Measurements from ENCODE around the gene GNG12. TPM values are rescaled to one million over a fixed set of nuclear protein-coding genes. Genes with fewer than 3 reads are reported as not detected.
A peak's percentile ranks its signal among the peaks of the same experiment; 100 is the strongest.
"Not testable (repeated sequence)": the region's sequence is repeated elsewhere in the genome, so short reads cannot be mapped to it uniquely, and the experiment has no call there.

GNG12 gene
- total RNA-seq, 1 experiment from 2014 or later = 167 TPM

DNA sequence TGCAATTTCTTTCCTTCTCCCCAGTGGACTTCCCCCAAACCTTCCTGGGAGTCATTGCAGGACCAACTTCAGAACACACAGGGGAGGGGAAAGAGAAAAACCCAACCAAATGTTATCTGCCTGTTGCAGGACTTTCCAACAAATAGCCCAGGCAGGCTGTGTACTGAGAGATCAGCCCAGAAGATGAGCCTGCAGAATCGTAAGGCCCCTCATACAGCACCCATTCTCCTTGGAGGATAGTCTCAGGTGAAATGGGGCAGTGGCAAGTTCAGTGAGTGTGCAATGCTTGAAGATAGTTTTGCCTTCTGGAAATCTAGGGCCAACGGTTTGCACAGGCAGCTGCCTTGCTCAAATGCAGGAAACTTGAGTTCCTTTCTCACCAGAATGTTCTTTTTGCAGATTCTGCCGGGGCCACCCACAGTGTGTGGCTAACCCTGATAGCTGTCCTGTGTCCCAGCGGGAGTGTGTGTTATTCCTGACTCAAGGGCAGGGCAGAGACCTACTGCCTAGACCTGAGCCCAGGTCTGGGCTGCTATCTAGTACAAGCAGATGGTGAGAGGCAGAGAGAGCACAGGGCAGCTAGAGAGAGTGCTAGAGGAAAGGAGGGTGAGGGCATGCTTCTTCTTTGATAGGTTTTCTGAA is 99.5 kb downstream of the GNG12 start:
- no peak for DNase-seq (ENCODE audit: low spot score)

DNA sequence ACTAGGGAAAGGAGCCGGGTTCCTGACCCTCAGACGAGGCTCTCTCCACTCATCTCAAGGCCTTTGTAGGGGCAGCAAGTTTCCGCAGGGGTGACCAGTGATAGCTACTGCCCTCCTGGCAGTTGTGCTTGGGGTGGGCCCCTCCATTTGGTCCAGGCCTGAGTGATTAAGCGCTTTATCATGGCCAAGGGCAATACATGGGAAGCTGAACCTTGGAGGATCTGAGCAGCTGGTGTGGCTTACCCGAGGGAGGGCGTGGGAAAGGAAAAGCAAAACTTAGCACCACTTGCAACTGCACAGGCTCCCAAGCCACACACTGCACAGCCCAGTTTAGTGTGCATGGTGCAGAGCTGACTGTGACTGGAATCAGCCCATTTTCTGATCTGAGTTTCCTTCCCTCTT is 100.5 kb downstream of the GNG12 start:
- peak; percentile 49 for DNase-seq (ENCODE audit: low spot score)

DNA sequence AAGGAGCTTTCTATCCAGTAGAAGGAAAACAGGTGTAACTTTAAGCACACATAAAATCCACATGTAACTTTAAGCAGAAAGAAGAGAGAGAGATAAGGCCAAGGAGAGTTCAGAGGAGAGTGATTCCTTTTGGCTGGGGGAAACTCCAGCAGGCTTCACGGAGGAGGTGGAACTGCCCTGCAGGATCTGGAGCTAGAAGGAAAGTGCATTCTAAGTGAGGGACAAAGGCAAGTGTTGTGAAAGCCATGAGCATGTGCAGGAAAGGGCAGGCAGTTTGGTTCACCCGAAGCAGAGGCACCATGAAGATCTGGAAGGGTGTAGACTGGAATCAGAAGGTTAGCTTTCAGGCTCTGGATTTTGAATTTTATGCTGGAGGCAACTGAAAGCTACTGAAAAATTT is 101.9 kb downstream of the GNG12 start:
- no peak for DNase-seq (ENCODE audit: low spot score)

DNA sequence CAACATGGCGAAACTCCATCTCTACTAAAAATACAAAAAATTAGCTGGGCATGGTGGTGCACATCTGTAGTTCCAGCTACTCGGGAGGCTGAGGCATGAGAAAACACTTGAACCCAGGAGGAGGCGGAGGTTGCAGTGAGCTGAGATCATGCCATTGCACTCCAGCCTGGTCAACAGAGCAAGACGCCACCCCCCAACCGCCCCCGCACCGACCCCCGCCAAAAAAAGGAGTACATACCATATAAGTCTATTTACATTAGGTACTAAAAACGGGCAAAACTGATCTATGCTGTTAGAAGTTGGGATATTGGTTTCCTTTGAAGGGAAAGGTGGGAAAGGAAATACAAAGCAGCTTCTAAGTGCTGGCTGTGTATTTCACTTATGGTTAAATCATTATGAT is 103.0 kb downstream of the GNG12 start:
- not testable (repeated sequence) for DNase-seq (ENCODE audit: low spot score)

DNA sequence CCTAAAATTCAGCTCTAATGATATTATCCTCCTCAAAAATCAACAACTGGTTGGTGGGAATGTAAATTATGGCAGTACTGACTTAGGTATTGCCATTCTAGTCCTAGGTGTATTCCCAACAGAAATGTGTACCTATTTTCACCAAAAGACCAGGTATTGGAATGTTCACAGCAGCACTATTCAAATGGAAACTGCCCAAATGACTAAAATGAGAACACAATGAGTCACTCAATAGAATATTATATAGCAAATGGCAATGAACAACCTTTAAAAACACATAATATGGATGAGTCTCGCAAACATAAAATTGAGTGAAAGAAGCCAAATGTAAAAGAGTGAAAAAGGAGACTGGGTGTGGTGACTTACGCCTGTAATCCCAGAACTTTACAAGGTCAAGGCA is 103.4 kb downstream of the GNG12 start:
- no peak for DNase-seq (ENCODE audit: low spot score)

- no peak for DNase-seq (ENCODE audit: low spot score)
Observed at GRCh38 chr1:67726224-67726623, 107.0 kb downstream of the GNG12 start.

- peak; percentile 83 for DNase-seq (ENCODE audit: low spot score)
Observed at GRCh38 chr1:67724928-67725560, 108.2 kb downstream of the GNG12 start.

DNA sequence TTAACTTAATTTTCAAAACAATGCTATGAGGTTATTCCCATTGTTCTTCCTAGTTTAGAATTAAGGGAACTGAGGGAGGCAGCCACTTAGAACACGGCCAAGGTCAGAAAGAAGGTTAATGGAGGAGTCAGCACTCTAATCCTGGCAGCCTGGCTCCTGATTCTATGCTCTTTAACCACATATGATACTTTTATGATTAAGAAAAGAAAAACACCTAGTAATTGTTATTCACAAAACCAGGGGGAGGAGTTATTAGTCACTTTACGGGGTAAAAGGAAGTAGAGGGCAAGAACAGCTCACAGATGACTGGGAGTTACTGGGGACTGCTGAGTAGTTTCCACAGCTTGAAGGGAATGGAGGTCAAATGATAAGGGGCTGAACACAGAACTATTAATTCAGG is 109.6 kb downstream of the GNG12 start:
- DNase-seq (ENCODE audit: low spot score) = no peak

DNA sequence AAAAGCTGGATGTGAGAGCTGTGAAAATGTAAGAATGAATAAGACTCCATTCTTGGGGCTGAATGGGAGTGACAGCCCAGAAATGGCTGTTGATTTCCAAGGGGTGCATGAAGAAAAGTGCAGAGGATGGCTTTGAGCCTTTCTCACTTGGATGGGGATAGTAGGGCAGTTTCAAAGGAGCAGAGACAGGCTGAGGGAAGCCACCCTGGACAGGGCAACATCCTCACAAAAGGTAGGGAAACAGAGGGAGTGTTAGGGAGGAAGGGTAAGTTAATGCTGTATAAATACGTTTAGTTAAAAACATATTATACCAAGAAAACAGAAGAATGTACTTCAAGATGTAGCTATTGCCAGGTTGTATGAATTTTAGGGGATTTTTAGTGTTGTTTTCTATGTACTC is 110.1 kb downstream of the GNG12 start:
- no peak for DNase-seq (ENCODE audit: low spot score)

DNA sequence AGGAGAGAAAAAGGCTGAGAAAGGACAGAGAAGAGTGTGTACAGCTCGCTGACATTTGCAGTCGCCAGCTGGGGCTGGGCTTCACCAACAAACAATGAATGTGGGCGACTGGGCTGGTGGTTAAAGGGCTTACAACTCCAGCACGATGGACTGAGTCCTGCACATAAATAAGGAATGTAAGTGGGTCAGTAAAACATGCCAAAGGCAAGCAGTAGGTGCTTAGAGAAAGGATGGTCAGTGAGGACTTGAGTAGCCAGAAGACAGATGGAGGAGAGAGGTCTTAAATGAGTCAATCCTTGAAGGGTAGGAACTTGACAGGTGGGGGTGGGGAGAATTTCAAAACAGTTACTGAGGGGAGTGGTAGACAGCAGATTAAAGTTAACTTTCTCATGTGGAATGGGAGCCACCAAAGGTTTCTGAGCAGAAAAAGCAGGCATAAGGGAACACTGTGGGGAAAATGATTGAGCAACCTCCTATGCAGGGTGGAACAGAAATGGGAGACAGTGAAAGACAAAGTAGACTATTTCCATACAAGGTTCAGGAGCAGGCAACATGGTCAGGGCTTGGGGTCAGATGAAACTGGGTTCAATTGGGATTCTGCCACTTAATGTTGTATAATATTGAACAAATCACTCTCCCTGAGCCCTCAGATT is 110.8 kb downstream of the GNG12 start:
- DNase-seq (ENCODE audit: low spot score) = no peak

GRCh38 chr1:67721650-67722291 is 111.5 kb downstream of the GNG12 start:
- DNase-seq (ENCODE audit: low spot score) = no peak

DNA sequence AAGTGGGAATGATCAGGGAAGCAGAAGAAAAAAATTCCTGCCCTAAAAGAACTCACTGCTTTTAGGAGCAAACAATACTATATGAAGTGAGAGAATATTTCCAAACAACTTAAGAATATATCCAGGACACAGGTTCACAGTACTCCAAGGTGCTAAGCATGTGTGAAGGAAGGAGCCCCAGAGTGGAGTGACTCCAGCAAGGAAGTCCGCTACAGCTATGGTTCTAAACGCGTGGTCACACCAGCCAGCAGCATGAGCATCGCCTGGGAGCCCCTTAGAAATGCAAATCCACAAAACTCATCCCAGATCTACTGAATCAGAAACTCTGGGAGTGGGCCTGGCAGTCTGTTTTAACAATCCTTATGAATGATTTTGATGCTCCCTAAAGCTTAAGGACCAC is 112.2 kb downstream of the GNG12 start:
- no peak for DNase-seq (ENCODE audit: low spot score)

DNA sequence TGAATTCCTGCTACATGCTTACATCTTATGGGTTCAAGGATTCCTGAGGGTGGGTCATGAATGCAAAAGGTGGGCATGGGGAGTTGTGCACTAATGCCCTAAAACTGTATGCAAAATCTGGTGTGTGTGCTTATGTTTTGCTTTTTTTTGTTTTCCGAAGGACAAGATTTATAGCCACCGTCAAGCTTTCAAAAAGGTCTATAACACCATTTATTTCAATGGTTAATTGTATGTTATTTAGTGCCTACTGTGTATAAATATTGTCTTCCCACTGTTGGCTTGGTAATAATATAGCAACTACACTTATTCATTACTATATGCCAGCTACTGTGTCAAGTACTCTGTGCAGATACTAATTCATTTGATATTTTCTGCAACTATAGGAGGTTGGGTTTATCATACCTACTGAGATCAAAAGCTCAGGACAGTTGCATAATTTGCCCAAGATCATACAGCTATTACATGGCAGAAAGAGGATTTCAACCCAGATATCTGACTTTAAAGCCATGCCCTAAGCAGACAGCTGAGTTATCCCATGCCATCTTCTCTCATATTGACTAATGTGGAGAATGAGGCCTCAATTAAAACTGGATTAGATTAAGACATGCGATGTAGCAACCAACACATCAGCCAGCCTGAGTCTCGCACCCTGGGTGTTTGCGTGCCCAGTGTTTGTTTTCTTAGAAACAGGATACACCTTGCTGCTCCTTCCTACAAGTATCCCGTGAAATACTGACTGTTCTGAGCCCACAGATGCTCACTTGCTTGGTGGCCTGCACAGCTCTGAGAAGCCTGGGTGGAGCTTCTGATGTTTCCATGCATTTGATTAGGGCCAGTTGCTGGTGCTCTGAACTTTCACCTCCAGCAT is 113.7 kb downstream of the GNG12 start:
- no peak for DNase-seq (ENCODE audit: low spot score)

GRCh38 chr1:67717876-67718275 is 115.4 kb downstream of the GNG12 start:
- no peak for DNase-seq (ENCODE audit: low spot score)

DNA sequence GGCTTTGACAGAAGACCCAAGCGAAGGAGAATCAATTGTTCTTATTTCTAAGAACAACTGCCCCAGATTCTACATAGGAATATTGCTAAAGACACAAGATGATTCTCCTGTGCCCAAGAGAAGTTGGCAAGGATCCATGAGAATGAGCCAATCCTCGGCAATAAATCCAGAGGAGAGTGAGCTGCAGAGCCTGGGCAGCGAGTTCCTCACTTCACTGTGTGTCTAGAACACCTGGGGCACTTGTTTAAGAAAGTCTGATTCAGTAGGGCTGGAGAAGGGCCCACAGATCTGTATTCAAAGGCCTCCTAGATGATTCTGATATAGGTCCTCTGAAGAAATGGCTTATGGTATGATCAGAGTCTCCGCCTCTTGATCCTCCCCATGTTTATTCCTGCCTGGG is 116.5 kb downstream of the GNG12 start:
- peak; percentile 35 for DNase-seq (ENCODE audit: low spot score)

DNA sequence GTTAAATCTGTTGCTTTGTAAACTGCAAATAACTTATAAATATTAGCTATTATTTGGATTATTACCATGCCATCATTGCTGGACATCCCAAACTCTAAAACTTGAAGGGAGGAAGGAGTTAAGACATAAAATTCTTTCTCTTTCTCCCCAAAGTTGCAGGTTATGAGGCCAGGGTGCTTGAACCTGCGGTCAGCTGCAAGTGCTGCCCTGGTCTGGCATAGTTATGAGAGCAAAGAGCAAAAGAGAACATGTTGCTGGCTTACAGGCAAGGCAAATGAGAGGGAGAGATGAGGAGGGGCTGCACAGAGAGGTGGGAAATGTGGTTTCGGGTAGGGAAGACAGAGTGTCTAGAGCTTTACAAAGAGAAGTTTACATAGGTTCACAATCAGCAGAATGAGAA is 117.4 kb downstream of the GNG12 start:
- DNase-seq (ENCODE audit: low spot score) = no peak

DNA sequence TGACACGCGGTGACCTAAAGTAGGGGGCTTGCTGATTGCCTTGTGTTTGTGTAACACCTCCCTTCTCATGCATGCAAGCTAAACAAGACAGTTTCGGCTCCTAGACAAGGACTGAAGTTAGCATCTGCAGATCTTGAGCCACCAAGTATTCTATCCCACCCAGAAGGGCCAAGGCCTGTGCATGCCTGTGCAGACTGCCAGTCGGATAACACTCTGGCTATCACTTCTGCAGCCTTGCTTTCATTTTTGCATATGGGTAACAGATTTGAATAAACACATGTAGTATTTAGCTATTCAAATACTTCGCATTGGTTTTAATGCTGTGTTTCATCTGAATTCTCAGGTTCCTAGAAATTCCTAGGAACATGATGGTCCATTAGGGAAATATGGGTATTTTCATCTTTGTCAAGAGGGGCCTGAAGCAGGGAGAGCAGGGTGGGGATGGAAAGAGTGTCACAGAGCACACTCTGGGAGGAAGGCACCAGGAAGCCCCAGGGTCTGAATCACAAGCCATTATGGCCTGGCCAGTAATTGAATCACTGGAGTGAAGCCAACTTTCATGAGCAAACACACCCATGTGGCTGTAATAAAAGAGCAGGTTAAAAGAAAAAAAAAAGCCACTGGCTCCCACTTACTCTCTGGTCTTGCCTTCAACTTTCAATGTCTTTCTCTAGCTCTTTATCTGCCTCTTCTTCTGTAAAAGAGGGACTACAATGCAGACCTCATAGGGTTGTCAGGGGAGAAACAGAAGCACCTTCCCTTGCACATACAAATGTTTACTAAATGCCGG is 120.0 kb downstream of the GNG12 start:
- peak; percentile 89 for DNase-seq (ENCODE audit: low spot score)

GRCh38 chr1:67711855-67712212 is 121.4 kb downstream of the GNG12 start:
- DNase-seq (ENCODE audit: low spot score) = no peak

- no peak for DNase-seq (ENCODE audit: low spot score)
Observed at GRCh38 chr1:67711158-67711854, 122.0 kb downstream of the GNG12 start.

DNA sequence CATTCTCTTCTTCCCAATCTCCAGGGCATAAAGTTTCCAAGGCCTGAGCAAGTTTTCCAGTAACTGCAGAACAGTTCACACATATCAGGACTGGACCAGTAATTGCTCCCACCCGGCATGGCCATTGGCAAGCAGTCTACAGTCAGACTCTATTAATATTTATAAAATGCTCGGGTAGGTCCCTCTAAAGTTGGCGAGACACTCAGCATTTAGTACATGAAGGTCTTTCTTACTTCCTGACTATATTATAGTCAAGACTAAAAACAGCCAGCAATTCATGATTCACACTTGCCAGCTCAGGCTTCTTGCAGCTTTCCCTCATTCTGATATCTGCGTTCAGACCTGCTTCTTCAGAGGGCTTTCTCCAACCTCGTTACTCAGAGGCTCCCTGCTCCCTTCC is 122.8 kb downstream of the GNG12 start:
- no peak for DNase-seq (ENCODE audit: low spot score)

DNA sequence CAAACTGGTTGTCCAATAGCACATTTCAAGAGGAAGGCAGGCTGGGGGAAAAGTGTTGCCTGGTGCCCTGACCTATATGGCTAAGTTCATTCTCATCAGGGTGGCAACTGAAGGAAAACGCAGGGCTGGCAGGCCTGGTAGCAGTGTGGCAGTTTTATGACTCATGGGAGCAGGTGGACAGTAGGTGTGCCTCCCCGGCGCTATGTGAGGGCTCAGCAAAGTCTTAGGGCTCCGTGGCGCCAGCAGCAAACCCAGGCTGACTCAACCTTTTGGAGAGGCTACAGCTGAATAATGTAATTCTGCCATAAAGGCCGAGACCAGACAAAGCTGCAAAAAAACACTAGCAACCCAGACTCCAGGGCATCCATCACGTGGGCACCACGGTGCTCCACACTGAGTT is 124.7 kb downstream of the GNG12 start:
- no peak for DNase-seq (ENCODE audit: low spot score)
